K562 (cell line): ENCODE results near the gene SEPTIN14. TPM values are rescaled to one million over a fixed set of nuclear protein-coding genes. Genes with fewer than 3 reads are reported as not detected.
"Not testable (repeated sequence)": the region's sequence is repeated elsewhere in the genome, so short reads cannot be mapped to it uniquely, and the experiment has no call there.

Experiments
- ATAC-seq: fragments of 200-7000 bp; cut with Tn5 transposase; 3 replicates; pipeline ENCODE4 v1.9.1; 2020; ENCODE audit warnings: moderate library complexity
- BruUV-seq: library from RNA; stranded (reverse); fragments of 400-500 nt; replicated peaks from 2 replicates; lab custom pipeline; 2021; lab: Mats Ljungman, UMichigan
- CTCF ChIA-PET: fragments of 300-600 bp; formaldehyde crosslinking; extraction: SDS; loops from one replicate; lab custom pipeline; 2021; ENCODE audit warnings: low intra/inter-chr PET ratio; lab: Yijun Ruan, JAX
- POLR2A ChIA-PET: fragments of 300-600, 350-650 bp; sonication (Branson Sonifier 250); formaldehyde crosslinking; extraction: SDS; loops from one replicate; lab custom pipeline; 2021; ENCODE audit warnings: antibody characterized with exemption, inconsistent platforms; lab: Yijun Ruan, JAX
- DNase-seq, 4 experiments: peaks; one replicate each; pipeline versions ENCODE4 v3.0.0 to v3.0.0-alpha.2; 2011 to 2018; ENCODE audit warnings: low spot score in 3 of 4, mixed read lengths in 3 of 4; ENCODE audit errors: extremely low read depth in 1 of 4
- FAIRE-seq: peaks from 2 replicates; lab custom pipeline; 2011; peaks lifted over from hg19 to GRCh38; lab: Jason Lieb, UNC
- H2AFZ ChIP-seq: 2 replicates; pipeline ENCODE4 v1.6.0; 2011; ENCODE audit warnings: low read depth, low read length, control low read depth, inconsistent platforms
- H3K27ac ChIP-seq: fragments of 200-600 bp; 3 replicates; pipeline ENCODE4 v1.8.0; 2011; ENCODE audit warnings: low read depth, mild to moderate bottlenecking, control low read depth, inconsistent platforms, low read length, moderate library complexity, mixed read lengths; ENCODE audit errors: extremely low read depth
- H3K27me3 ChIP-seq, 2 experiments: fragments of 300-600 bp in 1 of 2; 2 replicates in 1 of 2; 3 replicates in 1 of 2; pipeline versions ENCODE4 v1.6.0 to v1.8.0; 2011; ENCODE audit warnings: inconsistent platforms in 2 of 2, low read length in 2 of 2, mild to moderate bottlenecking in 1 of 2, mixed read lengths in 1 of 2, moderate library complexity in 1 of 2; ENCODE audit not compliant: control insufficient read depth in 2 of 2, insufficient read depth in 2 of 2
- H3K36me3 ChIP-seq: fragments of 300-600 bp; 3 replicates; pipeline ENCODE4 v1.8.0; 2011; ENCODE audit warnings: mild to moderate bottlenecking, low read length, inconsistent platforms; ENCODE audit not compliant: control insufficient read depth, insufficient read depth
- H3K4me1 ChIP-seq, 2 experiments: fragments of 200-600 bp in 1 of 2; replicated peaks in 1 of 2; 2 replicates in 1 of 2; 3 replicates in 1 of 2; pipeline versions ENCODE4 v1.5.1 to v1.8.0; 2011; ENCODE audit warnings: inconsistent platforms in 2 of 2, low read length in 2 of 2, mild to moderate bottlenecking in 1 of 2, mixed read lengths in 1 of 2, moderate library complexity in 1 of 2; ENCODE audit not compliant: control insufficient read depth in 2 of 2, insufficient read depth in 2 of 2
- H3K4me2 ChIP-seq: 2 replicates; pipeline ENCODE4 v1.6.1; 2011; ENCODE audit warnings: low read length, control low read depth, inconsistent platforms, mixed read lengths; ENCODE audit not compliant: insufficient read depth
- H3K4me3 ChIP-seq: fragments of 200-600 bp; sonication (generic), shearing (Covaris generic); 2 replicates; pipeline ENCODE4 v1.5.1; 2016; ENCODE audit warnings: control low read depth, inconsistent platforms
- H3K79me2 ChIP-seq: fragments of 200-600 bp; 3 replicates; pipeline ENCODE4 v1.8.0; 2011; ENCODE audit warnings: low read length, inconsistent platforms; ENCODE audit not compliant: control insufficient read depth, insufficient read depth
- H3K9ac ChIP-seq, 2 experiments: 2 replicates each; pipeline versions ENCODE4 v1.6.0 to v1.6.1; 2011; ENCODE audit warnings: low read depth in 2 of 2, low read length in 2 of 2, control low read depth in 1 of 2, inconsistent platforms in 1 of 2, mild to moderate bottlenecking in 1 of 2, mixed read lengths in 1 of 2; ENCODE audit not compliant: insufficient read depth in 1 of 2
- H3K9me1 ChIP-seq: one replicate; pipeline ENCODE4 v1.6.0; 2011; ENCODE audit warnings: inconsistent platforms, mild to moderate bottlenecking, low read length, moderate library complexity; ENCODE audit not compliant: control insufficient read depth, insufficient read depth
- H3K9me3 ChIP-seq: replicated peaks from 2 replicates; pipeline ENCODE4 v1.5.1; 2011; ENCODE audit warnings: low read depth, low read length, inconsistent platforms; ENCODE audit not compliant: control insufficient read depth, insufficient read depth
- H4K20me1 ChIP-seq: replicated peaks from 2 replicates; pipeline ENCODE4 v1.6.1; 2011; ENCODE audit warnings: low read length, inconsistent platforms, mixed read lengths; ENCODE audit not compliant: control insufficient read depth, insufficient read depth
- DIDO1 ChIP-seq: fragments of 450-650 bp; IDR thresholded peaks from 2 replicates; pipeline ENCODE4 v1.6.1; 2016; ENCODE audit warnings: low read depth, missing biosample characterization, missing genetic modification characterization
- LARP7 ChIP-seq: fragments of 450-650 bp; IDR thresholded peaks from 2 replicates; pipeline ENCODE4 v1.6.1; 2016
- NFE2L1 ChIP-seq: fragments of 450-650 bp; IDR thresholded peaks from 2 replicates; pipeline ENCODE4 v1.6.1; 2016; ENCODE audit warnings: missing genetic modification characterization, low read depth, mild to moderate bottlenecking, missing compliant biosample characterization, moderate library complexity, borderline replicate concordance
- TCFL5 ChIP-seq: fragments of 250-450 bp; sonication (Bioruptor Pico); conservative IDR thresholded peaks from 2 replicates; pipeline ENCODE4 v1.6.1; 2021; ENCODE audit warnings: mild to moderate bottlenecking, moderate library complexity, matching md5 sums
- ZBTB2 ChIP-seq: fragments of 450-650 bp; IDR thresholded peaks from 2 replicates; pipeline ENCODE4 v1.6.1; 2016; ENCODE audit warnings: antibody characterized with exemption
- ZNF12 ChIP-seq: sonication (generic); formaldehyde crosslinking; IDR thresholded peaks from 2 replicates; pipeline ENCODE4 v1.4.0; 2020; ENCODE audit warnings: mild to moderate bottlenecking, missing genetic modification reagents
- ZNF280A ChIP-seq: fragments of 450-650 bp; IDR thresholded peaks from 2 replicates; pipeline ENCODE4 v1.6.1; 2018; ENCODE audit warnings: mild to moderate bottlenecking, low read depth; ENCODE audit not compliant: partially characterized antibody
- ZNF431 ChIP-seq: sonication (generic); formaldehyde crosslinking; IDR thresholded peaks from 2 replicates; pipeline ENCODE4 v1.8.0; 2022; ENCODE audit warnings: mild to moderate bottlenecking, missing genetic modification reagents
- WGBS: fragments of 100-300 bp; shearing (Covaris generic); methylation state at CpG from one replicate; pipeline ENCODE4 v1.1.6; 2016; ENCODE audit warnings: low coverage, mixed read lengths; ENCODE audit not compliant: insufficient coverage; ENCODE audit errors: missing lambda C conversion rate; 5-methylcytosine and 5-hydroxymethylcytosine counted together
- in situ Hi-C: fragments of 300-500 bp; cut with MboI; formaldehyde crosslinking; loops from 4 replicates; pipeline ENCODE4 v1.15.0; 2018; ENCODE audit warnings: inconsistent platforms, mixed read lengths
- intact Hi-C: fragments of 100-400 bp; cut with micrococcal nuclease; formaldehyde crosslinking; loops from 2 replicates; pipeline ENCODE4 v1.14.2; 2022
- polyA plus RNA-seq, 8 experiments: library from polyadenylated mRNA; depleted of rRNA in 4 of 8; stranded (reverse) in 5 of 8; unstranded in 3 of 8; fragments of >200 nt; fragmentation: Nextera tagmentation in 2 of 8; fragmentation: Illumina TruSeq in 1 of 8; extraction: Ambion mirVana in 2 of 8; extraction: Trizol in 1 of 8; gene quantifications; 2 replicates each; pipeline versions ENCODE4 v1.2.1 to v1.2.3, GENCODE V29; 2011 to 2014; ENCODE audit warnings: inconsistent platforms in 1 of 8, missing spikeins in 1 of 8
- total RNA-seq, 7 experiments: library from RNA; depleted of rRNA in 6 of 7; stranded (reverse); fragments of >200 nt in 6 of 7; fragmentation: Illumina TruSeq in 2 of 7; extraction: Trizol in 2 of 7; gene quantifications; 2 replicates each; pipeline versions ENCODE4 v1.2.1 to v1.2.3, GENCODE V29; 2011 to 2021; ENCODE audit warnings: low replicate concordance in 1 of 7

SEPTIN14 gene
- total and polyA plus RNA-seq, 9 of the 15 experiments (the other 6 are each of a cell fraction or from before 2014, with no cell fraction given) = 0.04 to 0.10 (median 0.04) TPM; not detected in 1

DNA sequence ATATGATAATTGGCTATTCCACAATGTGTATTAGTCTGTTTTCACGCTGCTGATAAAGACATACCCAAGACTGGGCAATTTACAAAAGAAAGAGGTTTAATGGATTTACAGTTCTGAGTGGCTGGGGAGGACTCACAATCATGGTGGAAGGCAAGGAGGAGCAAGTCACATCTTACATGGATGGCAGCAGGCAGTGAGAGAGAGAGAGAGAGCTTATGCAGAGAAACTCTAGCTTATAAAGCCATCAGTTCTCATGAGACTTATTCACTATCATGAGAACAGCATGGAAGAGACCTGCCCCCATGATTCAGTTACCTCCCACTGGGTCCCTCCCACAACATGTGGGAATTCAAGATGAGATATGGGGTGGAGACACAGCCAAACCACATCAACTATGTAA is 38.5 kb upstream of the SEPTIN14 start:
- FAIRE-seq = not testable (repeated sequence)

GRCh38 chr7:55898287-55898686 is 35.7 kb upstream of the SEPTIN14 start:
- no peaks in the 10 kb centered on the region for H3K9me1 ChIP-seq
- H2AFZ ChIP-seq = no peak overlapping the region
- no peaks in the 10 kb centered on the region for H4K20me1 ChIP-seq
- H3K27ac ChIP-seq = no peak overlapping the region
- H3K27me3 ChIP-seq = no peaks in the 10 kb centered on the region
- no peak overlapping the region for H3K4me2 ChIP-seq
- H3K4me3 ChIP-seq = no peak overlapping the region
- POLR2A ChIA-PET = no interaction called here
- ATAC-seq (no peak), FAIRE-seq (no peak), DNase-seq (no peak)
- CTCF ChIA-PET = no interaction called here
- intact Hi-C loops (no loop called here), in situ Hi-C loops (no loop called here)
- no peaks in the 10 kb centered on the region for H3K79me2 ChIP-seq
- no peaks in the 10 kb centered on the region for H3K36me3 ChIP-seq
- BruUV-seq = no TSS peak
- H3K9me3 ChIP-seq = no peaks in the 10 kb centered on the region
- H3K4me1 ChIP-seq = no peaks in the 10 kb centered on the region
- H3K9ac ChIP-seq = no peak overlapping the region
- 26% methylated on average over 4 of the region's 4 CpGs for WGBS
- TF ChIP-seq ZNF12 = no peak
- no peak for TF ChIP-seq TCFL5 (CRISPR knock-in tag)
- TF ChIP-seq ZNF280A = no peak
- TF ChIP-seq LARP7 = no peak
- no peak for TF ChIP-seq NFE2L1 (tag)
- TF ChIP-seq ZBTB2 = no peak
- no peak for TF ChIP-seq DIDO1 (tag)

More for the DNA sequence above, 38.5 kb upstream of the SEPTIN14 start:
- TF ChIP-seq ZNF431 (CRISPR knock-in tag) = peak; percentile 98
- H3K4me3 ChIP-seq, in situ Hi-C loops, H3K27ac ChIP-seq, H3K79me2 ChIP-seq, DNase-seq, H3K27me3 ChIP-seq, BruUV-seq, H3K36me3 ChIP-seq, ATAC-seq, H3K4me2 ChIP-seq, intact Hi-C loops, H2AFZ ChIP-seq, H4K20me1 ChIP-seq, H3K9me3 ChIP-seq, H3K9me1 ChIP-seq, H3K4me1 ChIP-seq, H3K9ac ChIP-seq, CTCF ChIA-PET, POLR2A ChIA-PET: not testable (repeated sequence)
- WGBS = 40% methylated on average over 1 of the region's 1 CpG
